Measurements from ENCODE around the gene CATSPERB.
"Not testable (repeated sequence)": the region's sequence is repeated elsewhere in the genome, so short reads cannot be mapped to it uniquely, and the experiment has no call there.

Gene CATSPERB

DNA sequence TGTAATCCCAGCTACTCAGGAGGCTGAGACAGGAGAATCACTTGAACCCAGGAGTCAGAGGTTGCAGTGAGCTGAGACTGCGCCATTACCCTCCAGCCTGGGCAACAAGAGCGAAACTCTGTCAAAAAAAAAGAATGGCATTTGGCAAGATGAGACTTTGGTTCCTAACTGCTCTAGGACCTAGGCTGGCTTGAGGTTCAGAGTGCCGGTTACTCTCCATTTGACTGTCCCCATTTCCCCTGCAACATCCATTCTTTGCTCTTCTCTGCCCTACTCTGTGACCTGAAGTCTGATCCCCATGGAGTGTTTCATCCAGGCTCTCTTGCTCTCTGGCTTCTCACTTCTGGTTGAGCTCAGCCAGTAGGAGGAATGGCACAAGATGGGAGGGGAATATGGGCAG is 195.6 kb downstream of the CATSPERB start:
- no peaks in the 10 kb centered on the region for H3K27me3 ChIP-seq (ENCODE audit: control insufficient read depth, insufficient read depth, low read length, poor library complexity, severe bottlenecking)
- WGBS, 2 experiments, result 91 to 92% methylated on average over 3 of the region's 3 CpGs
- no peaks in the 10 kb centered on the region for H3K4me1 ChIP-seq (ENCODE audit: control insufficient read depth, insufficient read depth, low read length)
- H3K4me3 ChIP-seq (ENCODE audit: insufficient read depth, low read depth, low read length), result no peak overlapping the region
- no peak overlapping the region for H3K27ac ChIP-seq (ENCODE audit: insufficient read depth, low read depth, low read length, poor library complexity, severe bottlenecking)
- H3K9me3 ChIP-seq (ENCODE audit: control insufficient read depth, low read length), result no peaks in the 10 kb centered on the region
- H3K36me3 ChIP-seq (ENCODE audit: control insufficient read depth, insufficient read depth, low read length), result no peaks in the 10 kb centered on the region

DNA sequence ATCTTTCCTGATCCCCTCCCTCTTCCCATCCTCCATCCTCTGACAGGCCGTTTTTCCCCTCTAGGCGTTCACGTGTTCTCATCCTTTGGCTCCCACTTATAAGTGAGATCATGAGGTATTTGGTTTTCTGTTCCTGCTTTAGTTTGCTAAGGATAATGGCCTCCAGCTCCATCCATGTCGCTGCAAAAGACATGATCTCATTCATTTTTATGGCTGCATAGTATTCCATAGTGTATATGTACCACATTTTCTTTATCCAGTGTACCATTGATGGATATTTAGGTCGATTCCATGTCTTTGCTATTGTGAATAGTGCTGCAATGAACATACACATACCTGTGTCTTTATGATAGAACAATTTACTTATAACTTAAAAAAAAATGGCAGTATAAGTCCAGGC is 197.8 kb downstream of the CATSPERB start:
- H3K27me3 ChIP-seq (ENCODE audit: control insufficient read depth, insufficient read depth, low read length, poor library complexity, severe bottlenecking); H3K27ac ChIP-seq (ENCODE audit: insufficient read depth, low read depth, low read length, poor library complexity, severe bottlenecking); H3K4me1 ChIP-seq (ENCODE audit: control insufficient read depth, insufficient read depth, low read length); H3K4me3 ChIP-seq (ENCODE audit: insufficient read depth, low read depth, low read length); H3K36me3 ChIP-seq (ENCODE audit: control insufficient read depth, insufficient read depth, low read length); H3K9me3 ChIP-seq (ENCODE audit: control insufficient read depth, low read length): not testable (repeated sequence)
- WGBS, 2 experiments, result 73 to 92% methylated on average over 3 to 4 of the region's 5 CpGs

GRCh38 chr14:91533623-91534022 is 198.3 kb downstream of the CATSPERB start:
- no peak overlapping the region for H3K27ac ChIP-seq (ENCODE audit: insufficient read depth, low read depth, low read length, poor library complexity, severe bottlenecking)
- H3K4me3 ChIP-seq (ENCODE audit: insufficient read depth, low read depth, low read length), result no peak overlapping the region
- H3K36me3 ChIP-seq (ENCODE audit: control insufficient read depth, insufficient read depth, low read length), result no peaks in the 10 kb centered on the region
- no peaks in the 10 kb centered on the region for H3K9me3 ChIP-seq (ENCODE audit: control insufficient read depth, low read length)
- no peaks in the 10 kb centered on the region for H3K27me3 ChIP-seq (ENCODE audit: control insufficient read depth, insufficient read depth, low read length, poor library complexity, severe bottlenecking)
- H3K4me1 ChIP-seq (ENCODE audit: control insufficient read depth, insufficient read depth, low read length), result no peaks in the 10 kb centered on the region
- 91 to 95% methylated on average over 2 to 3 of the region's 3 CpGs for WGBS, 2 experiments
